Measurements from ENCODE around the gene TMEM109. TPM values are rescaled to one million over a fixed set of nuclear protein-coding genes. Genes with fewer than 3 reads are reported as not detected.

TMEM109 gene
- polyA plus RNA-seq, 2 of the 4 experiments (the other 2 are of a cell fraction) = 40.9 to 93.0 TPM

DNA sequence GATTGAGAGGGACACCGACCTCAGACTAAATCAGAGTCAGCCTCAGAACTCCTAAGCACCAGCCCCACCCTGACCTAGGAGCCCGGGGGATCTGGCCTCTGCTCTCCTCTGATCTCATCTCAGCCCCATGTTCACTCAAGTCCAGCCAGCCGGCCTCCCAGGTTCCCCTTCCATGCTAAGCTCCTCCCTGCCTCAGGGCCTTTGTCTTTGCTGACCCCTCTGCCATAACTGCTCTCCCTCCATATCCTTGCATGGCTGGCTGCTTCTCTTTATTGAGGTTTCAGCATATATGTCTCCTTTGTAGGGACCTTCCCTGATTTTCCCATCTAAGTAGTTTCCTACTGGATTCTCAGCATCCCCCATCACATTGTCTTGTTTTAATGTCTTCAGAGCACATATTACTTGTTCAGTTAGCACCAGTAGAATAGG lies 38.8 kb downstream of the TMEM109 start (continued):
- TF ChIP-seq TP53 (CRISPR knock-in tag; IDR thresholded peaks at IDR 0.05) = no peak
- TF ChIP-seq NR3C1 (IDR thresholded peaks at IDR 0.05) = no peak
- TF ChIP-seq EP300 (IDR thresholded peaks at IDR 0.05) = no peak
- no peak for TF ChIP-seq E2F6 (IDR thresholded peaks at IDR 0.05; ENCODE audit: borderline replicate concordance, low read depth)

GRCh38 chr11:60953781-60954180 lies 39.8 kb downstream of the TMEM109 start:
- TF ChIP-seq PHF8 (IDR thresholded peaks at IDR 0.05; ENCODE audit: borderline replicate concordance, low read depth) (no peak), RAD21 (conservative IDR thresholded peaks at IDR 0.05 in 1 of 2, IDR thresholded peaks at IDR 0.05 in 1 of 2) (no peak), CHD4 (IDR thresholded peaks at IDR 0.05; ENCODE audit: borderline replicate concordance) (no peak), FOSB (CRISPR knock-in tag; IDR thresholded peaks at IDR 0.05) (no peak), MYC (IDR thresholded peaks at IDR 0.05; ENCODE audit: borderline replicate concordance, low read length) (no peak), FOSL2 (IDR thresholded peaks at IDR 0.05) (no peak), FOSL2 (CRISPR knock-in tag; IDR thresholded peaks at IDR 0.05) (no peak), KDM1A (IDR thresholded peaks at IDR 0.05; ENCODE audit: low read depth) (no peak), CHD2 (IDR thresholded peaks at IDR 0.05; ENCODE audit: low read length, partially characterized antibody) (no peak), CBX8 (IDR thresholded peaks at IDR 0.05) (no peak), FOXS1 (CRISPR knock-in tag; IDR thresholded peaks at IDR 0.05) (no peak), ZNF302 (CRISPR knock-in tag; IDR thresholded peaks at IDR 0.05) (no peak), POLR2AphosphoS2 (conservative IDR thresholded peaks at IDR 0.05; ENCODE audit: low read length) (no peak), MAX (IDR thresholded peaks at IDR 0.05) (no peak), POLR2A (IDR thresholded peaks at IDR 0.05; ENCODE audit: low read length) (no peak), EP300 (IDR thresholded peaks at IDR 0.05) (no peak), ZSCAN20 (CRISPR knock-in tag; IDR thresholded peaks at IDR 0.05) (no peak), MAFK (IDR thresholded peaks at IDR 0.05; ENCODE audit: partially characterized antibody) (no peak), BHLHE40 (IDR thresholded peaks at IDR 0.05; ENCODE audit: low read depth, low read length) (no peak)
- TF ChIP-seq, protein P1, sequence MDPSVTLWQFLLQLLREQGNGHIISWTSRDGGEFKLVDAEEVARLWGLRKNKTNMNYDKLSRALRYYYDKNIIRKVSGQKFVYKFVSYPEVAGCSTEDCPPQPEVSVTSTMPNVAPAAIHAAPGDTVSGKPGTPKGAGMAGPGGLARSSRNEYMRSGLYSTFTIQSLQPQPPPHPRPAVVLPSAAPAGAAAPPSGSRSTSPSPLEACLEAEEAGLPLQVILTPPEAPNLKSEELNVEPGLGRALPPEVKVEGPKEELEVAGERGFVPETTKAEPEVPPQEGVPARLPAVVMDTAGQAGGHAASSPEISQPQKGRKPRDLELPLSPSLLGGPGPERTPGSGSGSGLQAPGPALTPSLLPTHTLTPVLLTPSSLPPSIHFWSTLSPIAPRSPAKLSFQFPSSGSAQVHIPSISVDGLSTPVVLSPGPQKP (IDR thresholded peaks at IDR 0.05; ENCODE audit: low read depth, low read length) = no peak
- TF ChIP-seq, protein P2, sequence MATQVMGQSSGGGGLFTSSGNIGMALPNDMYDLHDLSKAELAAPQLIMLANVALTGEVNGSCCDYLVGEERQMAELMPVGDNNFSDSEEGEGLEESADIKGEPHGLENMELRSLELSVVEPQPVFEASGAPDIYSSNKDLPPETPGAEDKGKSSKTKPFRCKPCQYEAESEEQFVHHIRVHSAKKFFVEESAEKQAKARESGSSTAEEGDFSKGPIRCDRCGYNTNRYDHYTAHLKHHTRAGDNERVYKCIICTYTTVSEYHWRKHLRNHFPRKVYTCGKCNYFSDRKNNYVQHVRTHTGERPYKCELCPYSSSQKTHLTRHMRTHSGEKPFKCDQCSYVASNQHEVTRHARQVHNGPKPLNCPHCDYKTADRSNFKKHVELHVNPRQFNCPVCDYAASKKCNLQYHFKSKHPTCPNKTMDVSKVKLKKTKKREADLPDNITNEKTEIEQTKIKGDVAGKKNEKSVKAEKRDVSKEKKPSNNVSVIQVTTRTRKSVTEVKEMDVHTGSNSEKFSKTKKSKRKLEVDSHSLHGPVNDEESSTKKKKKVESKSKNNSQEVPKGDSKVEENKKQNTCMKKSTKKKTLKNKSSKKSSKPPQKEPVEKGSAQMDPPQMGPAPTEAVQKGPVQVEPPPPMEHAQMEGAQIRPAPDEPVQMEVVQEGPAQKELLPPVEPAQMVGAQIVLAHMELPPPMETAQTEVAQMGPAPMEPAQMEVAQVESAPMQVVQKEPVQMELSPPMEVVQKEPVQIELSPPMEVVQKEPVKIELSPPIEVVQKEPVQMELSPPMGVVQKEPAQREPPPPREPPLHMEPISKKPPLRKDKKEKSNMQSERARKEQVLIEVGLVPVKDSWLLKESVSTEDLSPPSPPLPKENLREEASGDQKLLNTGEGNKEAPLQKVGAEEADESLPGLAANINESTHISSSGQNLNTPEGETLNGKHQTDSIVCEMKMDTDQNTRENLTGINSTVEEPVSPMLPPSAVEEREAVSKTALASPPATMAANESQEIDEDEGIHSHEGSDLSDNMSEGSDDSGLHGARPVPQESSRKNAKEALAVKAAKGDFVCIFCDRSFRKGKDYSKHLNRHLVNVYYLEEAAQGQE (IDR thresholded peaks at IDR 0.05) = no peak
- no peak for FAIRE-seq
- Histone ChIP-seq H3K4me2 (no peak overlapping the region), H3K27ac (no peak overlapping the region), H3K4me3 (no peak overlapping the region), H3K9me3 (no peaks in the 10 kb centered on the region), H3K4me1 (no peaks in the 10 kb centered on the region)
- WGBS (ENCODE audit: missing lambda C conversion rate) = 72% methylated on average over 6 of the region's 6 CpGs
- POLR2A ChIA-PET = no interaction called here
- ATAC-seq = peak in 1 of 2 experiments; percentile 30; a peak in 2 of 6 replicates
- no peak for DNase-seq (ENCODE audit: low read depth in 1 of 2, low spot score in 1 of 2)
- CTCF ChIA-PET = interaction anchor here (0.6 to 2.2 kb wide), 6 partner anchors 9 to 1044 kb away, joined by 3 to 6 read pairs (median 4); partner anchors contain the start of gene CD6
